Coronary artery (tissue), 2 donors: ENCODE results near the gene CABYR.
"Not testable (repeated sequence)": the region's sequence is repeated elsewhere in the genome, so short reads cannot be mapped to it uniquely, and the experiment has no call there.

Source experiments
- DNase-seq: peaks from one replicate; pipeline ENCODE4 v3.0.0-alpha.2; 2017; ENCODE audit warnings: low spot score
- H3K27ac ChIP-seq, 2 donors: fragments of 200-600 bp; sonication (generic); one replicate each; pipeline ENCODE4 v1.5.1; 2016 to 2019
- H3K4me3 ChIP-seq: fragments of 200-600 bp; sonication (generic); 2 replicates; pipeline ENCODE4 v1.5.1; 2016; ENCODE audit warnings: mild to moderate bottlenecking, moderate library complexity
- CTCF ChIP-seq: fragments of 200-600 bp; sonication (generic); IDR thresholded peaks from one replicate; pipeline ENCODE4 v1.5.1; 2019; ENCODE audit warnings: antibody characterized with exemption

CABYR gene

GRCh38 chr18:24127735-24128134 lies 11.1 kb upstream of the CABYR start:
- Histone ChIP-seq H3K4me3 (no peak overlapping the region), H3K27ac (no peak overlapping the region)
- DNase-seq = no peak
- no peak for TF ChIP-seq CTCF

GRCh38 chr18:24128700-24129099 lies 10.2 kb upstream of the CABYR start:
- no peak overlapping the region for H3K4me3 ChIP-seq
- no peak overlapping the region for H3K27ac ChIP-seq
- TF ChIP-seq CTCF = no peak
- no peak for DNase-seq

GRCh38 chr18:24130494-24130893 lies 8.4 kb upstream of the CABYR start:
- no peak overlapping the region for H3K27ac ChIP-seq
- H3K4me3 ChIP-seq = no peak overlapping the region
- no peak for DNase-seq
- TF ChIP-seq CTCF = no peak

GRCh38 chr18:24136967-24137373 lies 1.9 kb upstream of the CABYR start:
- H3K4me3 ChIP-seq = no peak overlapping the region

GRCh38 chr18:24138409-24138788 lies 463 bp upstream of the CABYR start:
- Histone ChIP-seq H3K27ac (peak overlapping the region in 1 of 2 donors; percentile 68), H3K4me3 (peak overlapping the region; percentile 81)
- DNase-seq = no peak
- no peak for TF ChIP-seq CTCF

More at GRCh38 chr18:24136967-24137373, 1.9 kb upstream of the CABYR start:
- no peak for TF ChIP-seq CTCF
- DNase-seq = no peak
- no peak overlapping the region for H3K27ac ChIP-seq

- H3K4me3 ChIP-seq = no peak overlapping the region
- no peak for TF ChIP-seq CTCF
- DNase-seq = no peak
- no peak overlapping the region for H3K27ac ChIP-seq
Measured at GRCh38 chr18:24140697-24141096, 1.8 kb downstream of the CABYR start.

GRCh38 chr18:24142376-24142775 lies 3.5 kb downstream of the CABYR start:
- Histone ChIP-seq H3K4me3 (no peak overlapping the region), H3K27ac (no peak overlapping the region)
- no peak for DNase-seq
- no peak for TF ChIP-seq CTCF

GRCh38 chr18:24149591-24149990 lies 10.7 kb downstream of the CABYR start:
- not testable (repeated sequence) for DNase-seq, H3K27ac ChIP-seq, H3K4me3 ChIP-seq
